K562 (cell line): ENCODE data around the gene IRF2. TPM values are rescaled to one million over a fixed set of nuclear protein-coding genes. Genes with fewer than 3 reads are reported as not detected.

ENCODE experiments used
- CC2D1A ChIP-seq: fragments of 450-650 bp; IDR thresholded peaks from 2 replicates; pipeline ENCODE4 v1.6.1; 2017; ENCODE audit warnings: mild to moderate bottlenecking
- CREBBP ChIP-seq: IDR thresholded peaks from one replicate; pipeline ENCODE4 v1.6.1; 2012; ENCODE audit warnings: low read depth, mild to moderate bottlenecking, control low read depth, inconsistent platforms, low read length
- DACH1 ChIP-seq: fragments of 450-650 bp; IDR thresholded peaks from 2 replicates; pipeline ENCODE4 v1.6.1; 2018; ENCODE audit not compliant: partially characterized antibody
- DPF2 ChIP-seq: fragments of 450-650 bp; IDR thresholded peaks from 2 replicates; pipeline ENCODE4 v1.6.1; 2016
- EZH2 ChIP-seq: IDR thresholded peaks from 2 replicates; pipeline ENCODE4 v1.6.1; 2012; ENCODE audit warnings: low read depth, mild to moderate bottlenecking, inconsistent platforms, low read length, borderline replicate concordance
- FIP1L1 ChIP-seq: fragments of 200-400 bp; formaldehyde crosslinking; IDR thresholded peaks from 2 replicates; pipeline ENCODE4 v1.6.1; 2018; ENCODE audit warnings: mild to moderate bottlenecking, low read depth, low read length; ENCODE audit not compliant: poor library complexity, severe bottlenecking
- FOS ChIP-seq: IDR thresholded peaks from 3 replicates; pipeline ENCODE4 v1.6.1; 2011; ENCODE audit not compliant: insufficient read length; ENCODE audit errors: extremely low read depth
- IRF2 ChIP-seq: sonication (generic); formaldehyde crosslinking; IDR thresholded peaks from 2 replicates; pipeline ENCODE4 v1.8.1; 2022; ENCODE audit warnings: mild to moderate bottlenecking, missing genetic modification reagents
- KLF16 ChIP-seq: IDR thresholded peaks from 2 replicates; pipeline ENCODE4 v1.6.1; 2016; ENCODE audit warnings: antibody characterized with exemption
- NR1H2 ChIP-seq: sonication (generic); formaldehyde crosslinking; IDR thresholded peaks from 2 replicates; pipeline ENCODE4 v1.4.0; 2020; ENCODE audit warnings: mild to moderate bottlenecking, missing genetic modification reagents
- PHF21A ChIP-seq: fragments of 450-650 bp; IDR thresholded peaks from 2 replicates; pipeline ENCODE4 v1.6.1; 2017; ENCODE audit warnings: low read depth, borderline replicate concordance
- POLR2A ChIP-seq: fragments of 450-650 bp; conservative IDR thresholded peaks from 2 replicates; pipeline ENCODE4 v1.6.1; 2016
- POLR2AphosphoS2 ChIP-seq: IDR thresholded peaks from 2 replicates; pipeline ENCODE4 v1.6.1; 2012; ENCODE audit warnings: low read length, improper control_type of control experiment
- RHOXF2B ChIP-seq: fragments of 250-450 bp; sonication (Bioruptor Pico); conservative IDR thresholded peaks from 2 replicates; pipeline ENCODE4 v1.5.1; 2021
- XRCC4 ChIP-seq: IDR thresholded peaks from one replicate; pipeline ENCODE4 v1.6.1; 2011; ENCODE audit not compliant: insufficient read depth, insufficient read length; ENCODE audit errors: extremely low read depth
- ZNF217 ChIP-seq: sonication (generic); formaldehyde crosslinking; IDR thresholded peaks from 2 replicates; pipeline ENCODE4 v1.8.0; 2022; ENCODE audit warnings: mild to moderate bottlenecking, missing genetic modification reagents
- polyA plus RNA-seq, 8 experiments: library from polyadenylated mRNA; depleted of rRNA in 4 of 8; stranded (reverse) in 5 of 8; unstranded in 3 of 8; fragments of >200 nt; fragmentation: Nextera tagmentation in 2 of 8; fragmentation: Illumina TruSeq in 1 of 8; extraction: Ambion mirVana in 2 of 8; extraction: Trizol in 1 of 8; gene quantifications; 2 replicates each; pipeline versions ENCODE4 v1.2.1 to v1.2.3, GENCODE V29; 2011 to 2014; ENCODE audit warnings: inconsistent platforms in 1 of 8, missing spikeins in 1 of 8
- total RNA-seq, 7 experiments: library from RNA; depleted of rRNA in 6 of 7; stranded (reverse); fragments of >200 nt in 6 of 7; fragmentation: Illumina TruSeq in 2 of 7; extraction: Trizol in 2 of 7; gene quantifications; 2 replicates each; pipeline versions ENCODE4 v1.2.1 to v1.2.3, GENCODE V29; 2011 to 2021; ENCODE audit warnings: low replicate concordance in 1 of 7
- TF ChIP-seq, protein P1 (sequence below), 2 experiments: fragments of 450-650 bp in 1 of 2; sonication (generic) in 1 of 2; formaldehyde crosslinking; conservative IDR thresholded peaks; 2 replicates each; pipeline versions ENCODE4 v1.4.0 to v1.8.1; 2020 to 2022; ENCODE audit warnings: mild to moderate bottlenecking in 1 of 2, missing genetic modification reagents in 1 of 2
- TF ChIP-seq, protein P2 (sequence below): sonication (generic); formaldehyde crosslinking; IDR thresholded peaks from 2 replicates; pipeline ENCODE4 v1.8.0; 2022; ENCODE audit warnings: missing genetic modification reagents, mild to moderate bottlenecking, borderline replicate concordance
- TF ChIP-seq, protein P3 (sequence below), 2 experiments: fragments of 450-650 bp in 1 of 2; sonication (generic) in 1 of 2; formaldehyde crosslinking in 1 of 2; IDR thresholded peaks in 1 of 2; conservative IDR thresholded peaks in 1 of 2; 2 replicates each; pipeline versions ENCODE4 v1.6.1 to v1.8.1; 2016 to 2023; ENCODE audit warnings: mild to moderate bottlenecking in 2 of 2, moderate library complexity in 2 of 2, inconsistent platforms in 1 of 2, missing genetic modification reagents in 1 of 2
- TF ChIP-seq, protein P4 (sequence below): sonication (generic); IDR thresholded peaks from 2 replicates; pipeline ENCODE4 v1.6.1; 2016
- TF ChIP-seq, protein P5 (sequence below): fragments of 450-650 bp; formaldehyde crosslinking; IDR thresholded peaks from 2 replicates; pipeline ENCODE4 v1.4.0; 2022; ENCODE audit warnings: missing genetic modification characterization
- TF ChIP-seq, protein P6 (sequence below): fragments of 250-450 bp; sonication (Bioruptor Pico); IDR thresholded peaks from 2 replicates; pipeline ENCODE4 v1.8.0; 2021; ENCODE audit warnings: moderate library complexity, mild to moderate bottlenecking, inconsistent platforms

The IRF2 gene
- total and polyA plus RNA-seq, 9 of the 15 experiments (the other 6 are each of a cell fraction or from before 2014, with no cell fraction given), result 7.1 to 17.1 (median 11.3) TPM

DNA sequence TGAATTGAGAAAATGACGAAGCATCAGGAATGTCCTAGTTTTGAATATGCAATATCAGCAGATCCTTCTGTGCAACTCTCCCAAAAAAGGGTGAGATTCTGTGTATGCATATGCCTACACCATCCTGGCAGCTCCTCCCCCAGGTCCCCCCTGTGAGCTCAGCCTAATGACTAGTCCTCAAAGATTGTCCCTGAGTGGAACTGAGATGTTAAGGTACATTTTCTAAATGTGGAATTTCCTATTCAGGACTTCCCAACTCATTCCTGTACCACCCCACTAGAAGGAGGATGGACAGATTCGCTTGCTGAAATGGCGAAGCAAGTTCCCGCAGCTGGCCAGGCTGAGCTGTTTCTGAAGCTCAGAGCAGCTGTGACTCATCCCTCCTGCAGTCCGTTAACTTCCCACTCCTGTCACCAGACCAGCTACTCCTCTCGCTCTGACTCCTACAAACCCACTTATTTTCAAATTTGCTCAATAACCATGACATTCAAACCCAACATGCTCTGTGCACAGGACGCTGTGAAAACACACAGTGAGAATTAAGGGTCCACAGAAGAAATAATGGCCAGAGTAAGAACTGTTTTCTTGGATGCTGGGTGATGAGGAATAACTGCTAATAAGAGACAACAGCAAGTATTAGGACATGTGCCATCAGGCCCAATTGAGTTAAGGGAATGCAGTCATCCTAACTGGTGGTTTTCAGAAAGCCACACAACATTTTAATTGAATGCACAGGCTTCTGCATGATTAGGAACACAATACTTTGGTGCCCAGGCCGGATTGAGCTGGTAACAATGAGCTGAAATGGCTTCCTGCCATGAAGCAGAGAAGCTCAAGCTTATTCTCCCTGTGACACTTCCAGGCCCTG lies 40.0 kb upstream of the IRF2 start (continued):
- TF ChIP-seq, protein P1, sequence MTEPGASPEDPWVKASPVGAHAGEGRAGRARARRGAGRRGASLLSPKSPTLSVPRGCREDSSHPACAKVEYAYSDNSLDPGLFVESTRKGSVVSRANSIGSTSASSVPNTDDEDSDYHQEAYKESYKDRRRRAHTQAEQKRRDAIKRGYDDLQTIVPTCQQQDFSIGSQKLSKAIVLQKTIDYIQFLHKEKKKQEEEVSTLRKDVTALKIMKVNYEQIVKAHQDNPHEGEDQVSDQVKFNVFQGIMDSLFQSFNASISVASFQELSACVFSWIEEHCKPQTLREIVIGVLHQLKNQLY (CRISPR knock-in tag; conservative IDR thresholded peaks at IDR 0.05), result no peak
- TF ChIP-seq KLF16 (no peak), XRCC4 (no peak), PHF21A (no peak), IRF2 (CRISPR knock-in tag) (no peak), CREBBP (no peak), FOS (peak; percentile 28), EZH2 (no peak), RHOXF2B (CRISPR knock-in tag) (no peak), DPF2 (peak; percentile 54; the same call in 1 of the 2 replicates), NR1H2 (no peak), CC2D1A (no peak), POLR2AphosphoS2 (no peak), FIP1L1 (no peak), ZNF217 (CRISPR knock-in tag) (no peak), DACH1 (no peak), POLR2A (no peak)
- TF ChIP-seq, protein P2, sequence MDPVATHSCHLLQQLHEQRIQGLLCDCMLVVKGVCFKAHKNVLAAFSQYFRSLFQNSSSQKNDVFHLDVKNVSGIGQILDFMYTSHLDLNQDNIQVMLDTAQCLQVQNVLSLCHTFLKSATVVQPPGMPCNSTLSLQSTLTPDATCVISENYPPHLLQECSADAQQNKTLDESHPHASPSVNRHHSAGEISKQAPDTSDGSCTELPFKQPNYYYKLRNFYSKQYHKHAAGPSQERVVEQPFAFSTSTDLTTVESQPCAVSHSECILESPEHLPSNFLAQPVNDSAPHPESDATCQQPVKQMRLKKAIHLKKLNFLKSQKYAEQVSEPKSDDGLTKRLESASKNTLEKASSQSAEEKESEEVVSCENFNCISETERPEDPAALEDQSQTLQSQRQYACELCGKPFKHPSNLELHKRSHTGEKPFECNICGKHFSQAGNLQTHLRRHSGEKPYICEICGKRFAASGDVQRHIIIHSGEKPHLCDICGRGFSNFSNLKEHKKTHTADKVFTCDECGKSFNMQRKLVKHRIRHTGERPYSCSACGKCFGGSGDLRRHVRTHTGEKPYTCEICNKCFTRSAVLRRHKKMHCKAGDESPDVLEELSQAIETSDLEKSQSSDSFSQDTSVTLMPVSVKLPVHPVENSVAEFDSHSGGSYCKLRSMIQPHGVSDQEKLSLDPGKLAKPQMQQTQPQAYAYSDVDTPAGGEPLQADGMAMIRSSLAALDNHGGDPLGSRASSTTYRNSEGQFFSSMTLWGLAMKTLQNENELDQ (CRISPR knock-in tag), result no peak
- TF ChIP-seq, protein P3, sequence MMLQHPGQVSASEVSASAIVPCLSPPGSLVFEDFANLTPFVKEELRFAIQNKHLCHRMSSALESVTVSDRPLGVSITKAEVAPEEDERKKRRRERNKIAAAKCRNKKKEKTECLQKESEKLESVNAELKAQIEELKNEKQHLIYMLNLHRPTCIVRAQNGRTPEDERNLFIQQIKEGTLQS (IDR thresholded peaks at IDR 0.05), result peak; percentile 74
- TF ChIP-seq, protein P3 (CRISPR knock-in tag; conservative IDR thresholded peaks at IDR 0.05), result no peak
- TF ChIP-seq, protein P4, sequence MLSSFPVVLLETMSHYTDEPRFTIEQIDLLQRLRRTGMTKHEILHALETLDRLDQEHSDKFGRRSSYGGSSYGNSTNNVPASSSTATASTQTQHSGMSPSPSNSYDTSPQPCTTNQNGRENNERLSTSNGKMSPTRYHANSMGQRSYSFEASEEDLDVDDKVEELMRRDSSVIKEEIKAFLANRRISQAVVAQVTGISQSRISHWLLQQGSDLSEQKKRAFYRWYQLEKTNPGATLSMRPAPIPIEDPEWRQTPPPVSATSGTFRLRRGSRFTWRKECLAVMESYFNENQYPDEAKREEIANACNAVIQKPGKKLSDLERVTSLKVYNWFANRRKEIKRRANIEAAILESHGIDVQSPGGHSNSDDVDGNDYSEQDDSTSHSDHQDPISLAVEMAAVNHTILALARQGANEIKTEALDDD, result peak; percentile 51; the same call in 1 of the 2 replicates
- TF ChIP-seq, protein P5, sequence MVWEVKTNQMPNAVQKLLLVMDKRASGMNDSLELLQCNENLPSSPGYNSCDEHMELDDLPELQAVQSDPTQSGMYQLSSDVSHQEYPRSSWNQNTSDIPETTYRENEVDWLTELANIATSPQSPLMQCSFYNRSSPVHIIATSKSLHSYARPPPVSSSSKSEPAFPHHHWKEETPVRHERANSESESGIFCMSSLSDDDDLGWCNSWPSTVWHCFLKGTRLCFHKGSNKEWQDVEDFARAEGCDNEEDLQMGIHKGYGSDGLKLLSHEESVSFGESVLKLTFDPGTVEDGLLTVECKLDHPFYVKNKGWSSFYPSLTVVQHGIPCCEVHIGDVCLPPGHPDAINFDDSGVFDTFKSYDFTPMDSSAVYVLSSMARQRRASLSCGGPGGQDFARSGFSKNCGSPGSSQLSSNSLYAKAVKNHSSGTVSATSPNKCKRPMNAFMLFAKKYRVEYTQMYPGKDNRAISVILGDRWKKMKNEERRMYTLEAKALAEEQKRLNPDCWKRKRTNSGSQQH (CRISPR knock-in tag), result no peak
- TF ChIP-seq, protein P6, sequence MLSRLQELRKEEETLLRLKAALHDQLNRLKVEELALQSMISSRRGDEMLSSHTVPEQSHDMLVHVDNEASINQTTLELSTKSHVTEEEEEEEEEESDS, result no peak
